Stomach (tissue), 9 donors: ENCODE data around the gene CD80. TPM values are rescaled to one million over a fixed set of nuclear protein-coding genes. Genes with fewer than 3 reads are reported as not detected.
A peak's percentile ranks its signal among the peaks of the same experiment; 100 is the strongest.

Experiments used
- DNase-seq, 2 donors: peaks; one replicate each; pipeline versions ENCODE4 v3.0.0 to v3.0.0-alpha.2; 2013 to 2019
- H3K27ac ChIP-seq, 5 donors: fragments of 200-600 bp in 4 of 5; sonication (generic) in 4 of 5; one replicate each; pipeline ENCODE4 v1.5.1; 2013 to 2019; ENCODE audit warnings: mild to moderate bottlenecking in 1 of 5, moderate library complexity in 1 of 5
- H3K27me3 ChIP-seq, 3 donors: fragments of 200-600 bp; sonication (generic); one replicate each; pipeline ENCODE4 v1.5.1; 2017 to 2019; ENCODE audit warnings: mixed run types in 1 of 3
- H3K36me3 ChIP-seq, 4 donors: fragments of 200-600 bp; sonication (generic); 1 replicate in 3 of 4; 2 replicates in 1 of 4; pipeline ENCODE4 v1.5.1; 2016 to 2019
- H3K4me1 ChIP-seq, 4 donors: fragments of 200-600 bp; sonication (generic); one replicate each; pipeline ENCODE4 v1.5.1; 2016 to 2019
- H3K4me3 ChIP-seq, 4 donors: fragments of 200-600 bp; sonication (generic) in 3 of 4; one replicate each; pipeline ENCODE4 v1.5.1; 2016 to 2019; ENCODE audit warnings: mild to moderate bottlenecking in 1 of 4
- H3K9me3 ChIP-seq, 4 donors: fragments of 200-600 bp; sonication (generic); one replicate each; pipeline ENCODE4 v1.5.1; 2016 to 2019
- CTCF ChIP-seq, 7 experiments: fragments of 450-650 bp in 4 of 7; fragments of 200-600 bp in 3 of 7; sonication (generic) in 3 of 7; IDR thresholded peaks; one replicate each; pipeline ENCODE4 v1.5.1; 2016 to 2019; ENCODE audit warnings: antibody characterized with exemption in 7 of 7, control low read depth in 2 of 7, mild to moderate bottlenecking in 1 of 7
- EP300 ChIP-seq: sonication (generic); formaldehyde crosslinking; IDR thresholded peaks from one replicate; pipeline ENCODE4 v1.6.1; 2017; ENCODE audit warnings: antibody characterized with exemption
- POLR2A ChIP-seq, 4 donors: fragments of 450-650 bp; IDR thresholded peaks; one replicate each; pipeline ENCODE4 v1.6.1; 2016; ENCODE audit warnings: antibody characterized with exemption in 4 of 4, control low read depth in 2 of 4, mild to moderate bottlenecking in 1 of 4, moderate library complexity in 1 of 4
- POLR2AphosphoS5 ChIP-seq, 3 donors: sonication (generic); formaldehyde crosslinking; IDR thresholded peaks; one replicate each; pipeline ENCODE4 v1.6.1; 2016; ENCODE audit warnings: antibody characterized with exemption in 3 of 3
- WGBS, 5 donors: extraction: QIAGEN DNeasy Blood & Tissue Kit in 3 of 5; methylation state at CpG; one replicate each; pipeline versions ENCODE4 v1.1.5 to v1.1.7; 2013 to 2018; 5-methylcytosine and 5-hydroxymethylcytosine counted together
- intact Hi-C: fragments of 100-400 bp; cut with DNase I; formaldehyde crosslinking; loops from one replicate; pipeline ENCODE4 v1.15.1; 2023; ENCODE audit warnings: low total_unique reads
- polyA plus RNA-seq, 3 donors: library from polyadenylated mRNA; stranded (reverse); fragments of 200-250 nt; gene quantifications; one replicate each; pipeline ENCODE4 v1.2.3, GENCODE V29; 2013
- total RNA-seq, 5 donors: library from RNA; depleted of rRNA; stranded (reverse); fragments of >200 nt; gene quantifications; one replicate each; pipeline versions ENCODE4 v1.1.0 to v1.2.3, GENCODE V29; 2014 to 2016
- donor health status: healthy with polysubstance abuse.
- donor health status: Bipolar disorder and iron deficiency.
- donor health status: healthy.

CD80 gene
- total and polyA plus RNA-seq, 8 donors: 0.14 to 9.9 (median 0.40) TPM; not detected in 2

GRCh38 chr3:119531151-119531550, 28.3 kb downstream of the CD80 start:
- DNase-seq: no peak
- TF ChIP-seq CTCF (IDR thresholded peaks at IDR 0.05): no peak
- no peak for TF ChIP-seq POLR2A (IDR thresholded peaks at IDR 0.05)
- TF ChIP-seq EP300: no peak
- TF ChIP-seq POLR2AphosphoS5 (IDR thresholded peaks at IDR 0.05): no peak
- Histone ChIP-seq H3K4me1 (peaks cover 0 to 6% (median 2%) of the 10 kb centered on the region in 4 donors), H3K27ac (no peak overlapping the region), H3K27me3 (no peaks in the 10 kb centered on the region), H3K36me3 (no peaks in the 10 kb centered on the region), H3K4me3 (no peak overlapping the region), H3K9me3 (no peaks in the 10 kb centered on the region)
- 84 to 97% (median 93%) methylated on average over 4 of the region's 4 CpGs for WGBS, 5 donors
- intact Hi-C loops: no loop called here

- Histone ChIP-seq H3K27ac (no peak overlapping the region), H3K36me3 (peaks cover 0 to under 1% (median 0%) of the 10 kb centered on the region in 4 donors), H3K9me3 (no peaks in the 10 kb centered on the region), H3K27me3 (no peaks in the 10 kb centered on the region), H3K4me3 (no peak overlapping the region), H3K4me1 (peaks cover 0 to 6% (median 2%) of the 10 kb centered on the region in 4 donors)
- intact Hi-C loops: no loop called here
- no peak for DNase-seq
- 49 to 70% (median 59%) methylated on average over 2 of the region's 2 CpGs for WGBS, 5 donors
- TF ChIP-seq POLR2AphosphoS5 (IDR thresholded peaks at IDR 0.05) (no peak), EP300 (no peak), POLR2A (IDR thresholded peaks at IDR 0.05) (no peak), CTCF (IDR thresholded peaks at IDR 0.05) (no peak)
Measured at GRCh38 chr3:119530456-119530855, 29.0 kb downstream of the CD80 start.

GRCh38 chr3:119529883-119530282, 29.5 kb downstream of the CD80 start:
- H3K27me3 ChIP-seq: no peaks in the 10 kb centered on the region
- intact Hi-C loops: no loop called here
- H3K4me1 ChIP-seq: peaks cover 0 to 6% (median 2%) of the 10 kb centered on the region in 4 donors
- H3K9me3 ChIP-seq: no peaks in the 10 kb centered on the region
- no peak overlapping the region for H3K27ac ChIP-seq
- H3K4me3 ChIP-seq: no peak overlapping the region
- peaks cover 0 to 5% (median 2%) of the 10 kb centered on the region in 4 donors for H3K36me3 ChIP-seq
- no peak for DNase-seq
- TF ChIP-seq CTCF (IDR thresholded peaks at IDR 0.05) (no peak), POLR2A (IDR thresholded peaks at IDR 0.05) (no peak), POLR2AphosphoS5 (IDR thresholded peaks at IDR 0.05) (no peak), EP300 (no peak)

GRCh38 chr3:119527714-119528113, 31.7 kb downstream of the CD80 start:
- H3K36me3 ChIP-seq: peaks cover 0 to 27% (median 22%) of the 10 kb centered on the region in 4 donors
- WGBS, 5 donors: 28 to 72% (median 52%) methylated on average over 5 of the region's 5 CpGs
- intact Hi-C loops: no loop called here

More at GRCh38 chr3:119527714-119528113, 31.7 kb downstream of the CD80 start:
- Histone ChIP-seq H3K4me1 (peaks cover 0 to 6% (median 2%) of the 10 kb centered on the region in 4 donors), H3K9me3 (no peaks in the 10 kb centered on the region), H3K27ac (no peak overlapping the region), H3K27me3 (no peaks in the 10 kb centered on the region), H3K4me3 (no peak overlapping the region)
- DNase-seq: peak in 1 of 2 donors; percentile 15
- no peak for TF ChIP-seq EP300
- TF ChIP-seq POLR2AphosphoS5 (IDR thresholded peaks at IDR 0.05): no peak
- no peak for TF ChIP-seq POLR2A (IDR thresholded peaks at IDR 0.05)
- TF ChIP-seq CTCF (IDR thresholded peaks at IDR 0.05): no peak
